Measurements from ENCODE around the gene KASH5.
"Not testable (repeated sequence)": the region's sequence is repeated elsewhere in the genome, so short reads cannot be mapped to it uniquely, and the experiment has no call there.

Gene KASH5

DNA sequence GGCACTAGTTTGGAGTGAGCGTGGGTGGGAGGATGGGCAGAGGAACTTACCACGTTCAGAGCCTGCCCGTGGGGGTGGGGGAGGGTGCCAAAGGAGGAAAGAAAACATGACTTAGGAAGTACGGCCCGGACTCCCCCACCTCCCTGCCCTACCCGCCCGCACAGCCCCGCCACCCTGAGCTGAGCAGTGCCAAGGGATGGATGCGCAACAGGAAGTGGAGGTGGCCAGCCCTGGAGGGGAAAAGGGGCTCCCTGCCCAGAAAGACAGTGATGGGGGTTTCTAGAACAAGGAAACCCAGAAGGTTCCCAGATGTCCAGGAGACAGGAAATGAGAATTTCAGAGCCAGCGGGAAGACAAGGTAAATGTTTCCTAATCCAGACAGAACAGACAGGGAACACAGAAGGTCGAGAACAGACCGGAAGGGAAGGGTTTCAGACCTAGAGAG lies 32.1 kb upstream of the KASH5 start:
- Mint-ChIP-seq H3K27ac (peak overlapping the region in 1 of 2 donors; percentile 76), H3K27me3 (peaks cover 29% of the 10 kb centered on the region), H3K4me1 (peaks cover 17% of the 10 kb centered on the region), H3K9me3 (no peaks in the 10 kb centered on the region), H3K4me3 (peak overlapping the region in 1 of 2 donors; percentile 18)
- ATAC-seq, result no peak
- DNase-seq, result no peak

- no peak for ATAC-seq
- peaks cover 17% of the 10 kb centered on the region for H3K4me1 Mint-ChIP-seq
Measured at GRCh38 chr19:49356382-49356781, 31.7 kb upstream of the KASH5 start.

DNA sequence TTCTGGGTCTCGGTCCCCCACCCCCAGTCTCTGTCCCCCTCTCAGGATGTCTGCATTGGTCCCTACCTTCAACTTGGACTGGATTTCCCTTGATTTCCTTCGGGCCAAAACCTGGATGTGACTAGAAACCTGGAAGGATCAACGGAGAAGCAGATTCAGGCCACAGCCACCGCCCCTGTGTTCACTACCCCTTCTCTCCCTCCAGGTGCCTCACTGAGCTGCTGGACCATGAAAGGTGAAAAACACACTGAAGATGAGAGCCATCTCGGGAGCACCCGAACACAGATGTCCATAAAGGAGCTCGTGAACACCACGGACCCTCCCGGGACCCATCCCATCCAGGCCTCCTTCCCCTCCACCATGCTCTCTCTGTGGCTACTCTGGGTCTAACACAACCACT lies 30.9 kb upstream of the KASH5 start:
- peak overlapping the region in 1 of 2 donors; percentile 83 for H3K27ac Mint-ChIP-seq
- peaks cover 17% of the 10 kb centered on the region for H3K4me1 Mint-ChIP-seq

More at GRCh38 chr19:49356382-49356781, 31.7 kb upstream of the KASH5 start:
- H3K27ac Mint-ChIP-seq, result no peak overlapping the region
- DNase-seq, result no peak
- H3K27me3 Mint-ChIP-seq, result peaks cover 29% of the 10 kb centered on the region
- no peak overlapping the region for H3K4me3 Mint-ChIP-seq
- H3K9me3 Mint-ChIP-seq, result no peaks in the 10 kb centered on the region

DNA sequence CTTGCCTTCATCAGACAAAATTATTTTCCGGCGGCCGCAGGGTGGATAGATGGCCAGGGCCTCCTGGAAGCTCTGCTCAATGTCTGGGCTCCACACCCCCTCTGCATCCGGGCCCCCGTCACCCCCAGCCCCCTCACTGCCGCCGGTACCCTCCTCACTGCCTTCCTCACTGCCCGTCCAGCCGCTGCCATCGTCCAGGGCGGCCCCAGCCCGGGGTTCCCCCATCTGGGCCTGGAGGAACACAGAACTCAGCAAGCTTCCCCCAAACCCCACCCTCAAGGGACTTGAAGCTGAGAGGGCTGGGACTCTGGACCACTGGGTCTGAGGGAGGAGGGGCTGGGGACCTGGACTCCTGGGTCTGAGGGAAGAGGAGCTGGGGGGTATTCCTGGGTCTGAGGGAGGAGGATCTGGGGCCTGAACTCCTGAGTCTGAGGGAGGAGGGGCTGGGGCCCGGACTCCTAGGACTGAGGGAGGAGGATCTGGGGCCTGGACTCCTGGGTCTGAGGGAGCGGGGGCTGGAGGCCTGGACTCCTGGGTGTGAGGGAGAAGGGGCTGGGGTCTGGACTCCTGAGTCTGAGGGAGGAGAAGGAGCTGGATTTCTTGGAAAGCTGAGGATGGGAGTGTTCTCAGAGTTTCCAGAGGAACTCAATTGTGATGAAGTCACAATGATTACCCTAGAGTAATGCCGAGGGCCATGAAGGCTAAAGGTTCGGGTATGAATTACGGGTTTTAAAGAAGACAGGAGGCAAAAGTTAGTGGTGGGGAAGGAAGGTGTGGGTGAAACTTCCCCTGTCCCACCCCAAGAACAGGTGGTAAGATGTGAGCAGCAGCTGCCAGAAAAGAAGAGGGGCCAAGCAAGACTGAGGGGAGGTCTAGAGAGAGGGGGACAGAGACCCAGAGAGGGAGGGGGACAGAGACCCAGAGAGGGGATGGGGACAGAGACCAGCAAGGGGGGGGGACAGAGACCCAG lies 27.9 kb upstream of the KASH5 start:
- peak overlapping the region in 1 of 2 donors; percentile 51 for H3K27ac Mint-ChIP-seq
- no peak for DNase-seq
- no peaks in the 10 kb centered on the region for H3K9me3 Mint-ChIP-seq
- H3K4me3 Mint-ChIP-seq, result no peak overlapping the region
- no peak for ATAC-seq
- peaks cover 16% of the 10 kb centered on the region for H3K4me1 Mint-ChIP-seq
- H3K27me3 Mint-ChIP-seq, result peaks cover 24% of the 10 kb centered on the region

More for the DNA sequence above, 30.9 kb upstream of the KASH5 start:
- Mint-ChIP-seq H3K27me3 (peaks cover 29% of the 10 kb centered on the region), H3K9me3 (no peaks in the 10 kb centered on the region), H3K4me3 (no peak overlapping the region)
- DNase-seq (no peak), ATAC-seq (no peak)

DNA sequence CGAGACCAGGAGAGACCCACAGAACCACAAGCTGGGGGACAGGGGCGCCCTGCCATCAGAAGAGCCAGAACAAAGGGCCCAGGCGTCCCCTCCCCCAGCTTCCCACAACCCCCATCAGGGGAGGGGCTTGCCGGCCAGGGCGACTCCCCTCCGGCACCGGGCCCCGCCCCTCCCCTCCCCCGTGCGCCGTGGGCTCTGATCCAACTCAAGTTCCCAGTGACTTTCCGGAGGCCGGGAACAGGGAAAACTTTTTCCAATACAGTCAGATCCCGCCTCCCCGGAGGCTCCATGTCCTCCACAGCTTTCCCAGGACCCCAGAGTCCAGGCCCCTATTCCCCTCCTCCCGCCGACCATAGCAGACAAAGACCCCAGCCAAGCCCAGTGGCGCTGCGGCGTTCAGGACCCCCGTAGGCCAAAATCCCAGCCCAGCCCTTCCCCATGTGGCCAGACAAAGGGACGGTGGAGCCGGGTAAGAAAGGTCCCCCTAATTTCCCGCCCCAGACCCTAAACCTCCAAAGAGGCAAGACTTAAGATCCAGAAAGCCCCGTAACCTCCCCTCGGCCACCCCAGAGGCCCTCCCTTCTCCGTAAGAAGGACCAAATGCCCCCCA lies 26.5 kb upstream of the KASH5 start:
- Mint-ChIP-seq H3K4me3 (peak overlapping the region in 1 of 2 donors; percentile 36), H3K27ac (no peak overlapping the region), H3K4me1 (peaks cover 2% of the 10 kb centered on the region), H3K27me3 (peaks cover 10% of the 10 kb centered on the region), H3K9me3 (no peaks in the 10 kb centered on the region)
- DNase-seq (no peak), ATAC-seq (peak; percentile 4)

- peak; percentile 18 for ATAC-seq
- Mint-ChIP-seq H3K27me3 (peaks cover 10% of the 10 kb centered on the region), H3K9me3 (no peaks in the 10 kb centered on the region), H3K27ac (no peak within 1 kb of the TSS), H3K4me1 (no peaks in the 10 kb centered on the region), H3K4me3 (peak within 1 kb of the TSS in 1 of 2 donors; percentile 36)
- DNase-seq, result peak in 1 of 2 donors; percentile 30
Measured at GRCh38 chr19:49362048-49362928, 25.8 kb upstream of the KASH5 start, which contains the start of gene TEAD2. TSS of gene TEAD2 (minus strand) at chr19:49362416. CDS start at chr19:49360075, 2,341 bp downstream.

- DNase-seq (peak in 1 of 2 donors; percentile 32), ATAC-seq (no peak)
- Mint-ChIP-seq H3K4me3 (no peak overlapping the region), H3K27ac (no peak overlapping the region), H3K27me3 (peaks cover 8% of the 10 kb centered on the region), H3K9me3 (no peaks in the 10 kb centered on the region), H3K4me1 (no peaks in the 10 kb centered on the region)
Measured at GRCh38 chr19:49362929-49363267, 25.2 kb upstream of the KASH5 start.

DNA sequence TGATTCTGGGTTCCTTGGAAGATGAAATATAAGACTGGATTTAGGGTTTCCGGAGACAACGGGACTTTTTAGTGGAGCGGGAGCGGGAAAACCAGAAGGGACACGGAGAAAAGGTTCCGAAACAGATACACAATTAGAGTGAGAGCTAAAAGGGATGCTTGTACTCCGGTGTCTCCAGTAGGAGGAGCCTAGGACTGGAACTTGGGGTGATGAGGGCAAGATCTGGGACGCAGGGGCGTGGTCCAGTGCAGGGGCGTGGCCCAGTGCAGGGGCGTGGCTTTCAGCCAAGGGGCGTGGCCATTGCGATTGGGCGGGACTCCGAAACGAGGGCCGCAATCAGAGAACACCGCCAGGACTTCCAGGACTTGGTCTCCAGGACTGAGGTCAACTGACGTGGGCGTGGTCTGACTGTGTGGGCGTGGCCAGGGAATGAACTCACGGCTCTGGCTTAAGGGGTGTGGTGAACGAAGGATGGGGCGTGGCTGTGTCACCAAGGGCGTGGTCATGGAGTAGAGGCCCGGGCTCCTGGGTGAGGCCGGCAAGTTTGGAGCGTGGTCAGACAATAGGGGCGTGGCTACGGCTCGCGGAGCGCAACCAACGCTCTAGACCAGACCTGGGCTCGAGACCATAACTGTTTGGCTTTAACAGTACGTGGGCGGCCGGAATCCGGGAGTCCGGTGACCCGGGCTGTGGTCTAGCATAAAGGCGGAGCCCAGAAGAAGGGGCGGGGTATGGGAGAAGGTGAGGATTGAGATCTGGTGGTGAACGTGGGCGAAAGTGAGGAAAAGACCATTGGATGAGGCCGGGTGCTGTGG lies 24.6 kb upstream of the KASH5 start, which contains the start of gene DKKL1:
DKKL1 (plus strand) TSS at position 610 of the 815 bp plus-strand sequence; CDS start at position 732, 122 bp downstream.
- Mint-ChIP-seq H3K9me3 (no peaks in the 10 kb centered on the region), H3K4me3 (no peak within 1 kb of the TSS), H3K27me3 (peaks cover 8% of the 10 kb centered on the region), H3K4me1 (no peaks in the 10 kb centered on the region), H3K27ac (no peak within 1 kb of the TSS)
- DNase-seq, result peak; percentile 82 to 89
- peak; percentile 88 for ATAC-seq

DNA sequence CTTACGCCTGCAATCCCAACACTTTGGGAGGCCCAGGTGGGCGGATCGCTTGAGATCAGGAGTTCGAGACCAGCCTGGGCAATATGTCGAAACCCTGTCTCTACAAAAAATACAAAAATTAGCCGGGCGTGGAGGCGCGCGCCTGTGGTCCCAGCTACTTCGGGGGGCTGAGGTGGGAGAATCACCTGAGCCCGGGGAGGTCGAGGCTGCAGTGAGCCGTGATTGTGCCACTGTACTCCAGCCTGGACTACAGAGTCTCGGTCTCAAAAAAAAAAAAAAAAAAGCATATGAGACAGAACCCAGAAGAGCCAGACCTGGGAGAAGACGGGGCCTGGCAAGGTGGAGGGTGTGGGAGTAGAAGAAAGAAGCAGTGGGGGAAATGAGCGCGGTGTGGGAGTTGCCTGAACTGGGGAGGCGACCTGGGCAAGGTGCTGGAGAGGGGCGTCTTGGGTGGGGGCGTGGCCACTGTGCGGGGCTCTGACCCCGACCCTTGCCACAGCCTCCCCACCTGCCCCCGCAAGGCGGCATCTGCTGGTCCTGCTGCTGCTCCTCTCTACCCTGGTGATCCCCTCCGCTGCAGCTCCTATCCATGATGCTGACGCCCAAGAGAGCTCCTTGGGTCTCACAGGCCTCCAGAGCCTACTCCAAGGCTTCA lies 23.8 kb upstream of the KASH5 start:
- DNase-seq (no peak), ATAC-seq (no peak)
- Mint-ChIP-seq H3K4me3 (no peak overlapping the region), H3K9me3 (peaks cover 0 to 5% of the 10 kb centered on the region in 2 donors), H3K27ac (no peak overlapping the region), H3K27me3 (peaks cover 9% of the 10 kb centered on the region), H3K4me1 (no peaks in the 10 kb centered on the region)

DNA sequence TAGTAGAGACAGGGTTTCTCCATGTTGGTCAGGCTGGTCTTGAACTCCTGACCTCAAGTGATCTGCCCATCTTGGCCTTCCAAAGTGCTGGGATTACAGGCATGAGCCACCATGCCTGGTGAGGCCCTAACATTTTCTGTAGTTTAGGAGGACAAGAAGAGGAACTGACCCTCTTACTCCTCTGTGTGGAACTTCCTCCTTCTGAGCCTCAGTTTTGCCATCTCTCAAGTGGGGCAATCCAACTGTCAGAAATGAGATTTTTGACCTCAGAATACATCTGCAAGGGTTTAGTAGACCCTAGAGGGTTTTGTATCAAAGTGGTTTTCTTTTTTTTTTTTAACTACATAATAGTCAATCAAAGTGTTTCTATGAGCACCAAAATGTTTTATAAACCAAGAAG lies 21.9 kb upstream of the KASH5 start:
- Mint-ChIP-seq H3K4me3 (no peak overlapping the region), H3K27me3 (peaks cover 15% of the 10 kb centered on the region), H3K9me3 (peaks cover 0 to 14% of the 10 kb centered on the region in 2 donors), H3K4me1 (no peaks in the 10 kb centered on the region), H3K27ac (no peak overlapping the region)
- no peak for DNase-seq
- ATAC-seq, result no peak

DNA sequence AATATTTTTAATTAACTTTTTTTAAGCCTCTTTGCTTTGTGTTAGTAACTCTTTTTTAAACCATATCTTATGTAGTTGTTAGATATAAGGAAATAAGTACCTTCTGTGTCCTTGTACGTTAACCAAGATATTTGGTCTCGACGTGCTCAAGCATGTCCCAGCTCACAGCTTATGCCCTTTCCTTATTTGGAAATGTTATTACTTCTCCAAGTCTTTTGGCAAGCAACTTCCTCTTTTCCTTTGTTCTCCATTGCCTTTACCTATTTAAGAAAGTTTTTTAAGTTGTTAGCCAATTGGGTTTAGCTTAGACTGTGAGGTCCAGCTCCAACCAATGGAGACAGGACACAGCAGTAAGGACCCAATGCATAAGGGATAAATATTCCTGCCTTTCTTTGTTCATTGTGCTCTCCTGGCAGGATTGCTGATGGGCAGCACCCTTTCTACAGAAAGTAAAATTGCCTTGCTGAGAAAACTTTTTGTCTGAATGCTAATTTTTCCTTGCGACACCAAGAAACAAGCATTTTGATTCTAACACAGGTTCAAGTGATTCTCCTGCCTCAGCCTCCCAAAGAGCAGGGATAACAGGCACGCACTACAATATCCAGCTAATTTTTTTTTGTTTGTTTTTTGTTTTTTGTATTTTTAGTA lies 19.2 kb upstream of the KASH5 start:
- DNase-seq (no peak), ATAC-seq (no peak)
- Mint-ChIP-seq H3K27me3 (peaks cover 15% of the 10 kb centered on the region), H3K4me3 (no peak overlapping the region), H3K9me3 (peaks cover 0 to 14% of the 10 kb centered on the region in 2 donors), H3K4me1 (no peaks in the 10 kb centered on the region), H3K27ac (no peak overlapping the region)

DNA sequence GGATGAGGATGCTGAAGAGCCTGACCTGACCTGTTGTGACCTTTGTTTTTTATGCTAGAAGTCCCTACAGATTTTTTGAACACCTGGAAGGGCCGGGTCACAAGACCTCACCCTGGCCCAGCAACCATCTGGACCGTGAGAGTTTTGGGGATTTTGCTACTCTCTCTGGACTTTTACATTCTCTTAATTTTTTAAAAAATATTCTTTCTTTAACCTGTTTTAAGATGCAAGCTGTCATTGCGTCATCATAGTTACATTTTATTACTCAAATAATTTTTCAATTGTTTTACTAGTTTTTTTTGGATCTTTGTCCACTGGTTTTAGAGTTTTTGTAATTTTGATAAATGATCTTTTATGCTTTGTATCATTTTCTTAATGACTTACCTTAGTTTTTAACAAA lies 16.9 kb upstream of the KASH5 start:
- DNase-seq (no peak), ATAC-seq (no peak)
- Mint-ChIP-seq H3K9me3 (peaks cover 0 to 14% of the 10 kb centered on the region in 2 donors), H3K27me3 (peaks cover 15% of the 10 kb centered on the region), H3K27ac (no peak overlapping the region), H3K4me1 (no peaks in the 10 kb centered on the region), H3K4me3 (no peak overlapping the region)

GRCh38 chr19:49373174-49373573 lies 14.9 kb upstream of the KASH5 start:
- H3K27ac Mint-ChIP-seq, ATAC-seq, H3K4me3 Mint-ChIP-seq, DNase-seq, H3K27me3 Mint-ChIP-seq, H3K4me1 Mint-ChIP-seq: not testable (repeated sequence)
- peaks cover 0 to 14% of the 10 kb centered on the region in 2 donors for H3K9me3 Mint-ChIP-seq

All from stimulated activated naive CD8-positive, alpha-beta T cell treated with anti-CD3 and anti-CD28 coated beads, Interleukin-15, amount 100 ng/mL, for 72 hours (primary cell).